Ishikawa (cell line): Measurements from ENCODE around the gene PXN.

Experiments
- CEBPB ChIP-seq: IDR thresholded peaks from 2 replicates; pipeline ENCODE4 v1.6.1; 2012
- CREB1 ChIP-seq: IDR thresholded peaks from 2 replicates; pipeline ENCODE4 v1.6.1; 2012; ENCODE audit warnings: low read depth
- EGR1 ChIP-seq: IDR thresholded peaks from 2 replicates; pipeline ENCODE4 v1.6.1; 2012
- EP300 ChIP-seq: IDR thresholded peaks from 2 replicates; pipeline ENCODE4 v1.6.1; 2012; ENCODE audit warnings: borderline replicate concordance
- FOXM1 ChIP-seq: IDR thresholded peaks from 2 replicates; pipeline ENCODE4 v1.6.1; 2012; ENCODE audit warnings: low read depth, borderline replicate concordance
- NFIC ChIP-seq: IDR thresholded peaks from 2 replicates; pipeline ENCODE4 v1.6.1; 2012
- RAD21 ChIP-seq: IDR thresholded peaks from 2 replicates; pipeline ENCODE4 v1.6.1; 2012; ENCODE audit warnings: low read depth
- TAF1 ChIP-seq: IDR thresholded peaks from 2 replicates; pipeline ENCODE4 v1.6.1; 2012; ENCODE audit warnings: low read depth, mild to moderate bottlenecking
- TCF12 ChIP-seq: IDR thresholded peaks from 2 replicates; pipeline ENCODE4 v1.6.1; 2012; ENCODE audit warnings: low read depth
- TEAD4 ChIP-seq: IDR thresholded peaks from 2 replicates; pipeline ENCODE4 v1.6.1; 2012
- YY1 ChIP-seq: IDR thresholded peaks from 2 replicates; pipeline ENCODE4 v1.6.1; 2012; ENCODE audit warnings: low read depth
- ZBTB7A ChIP-seq: IDR thresholded peaks from 2 replicates; pipeline ENCODE4 v1.6.1; 2012; ENCODE audit warnings: low read depth
- TF ChIP-seq, protein P1 (sequence below): IDR thresholded peaks from 2 replicates; pipeline ENCODE4 v1.6.1; 2012
- TF ChIP-seq, protein P2 (sequence below): IDR thresholded peaks from 2 replicates; pipeline ENCODE4 v1.6.1; 2012
- TF ChIP-seq, protein P3 (sequence below): IDR thresholded peaks from 2 replicates; pipeline ENCODE4 v1.6.1; 2012; ENCODE audit warnings: low read depth, mild to moderate bottlenecking

Gene PXN

DNA sequence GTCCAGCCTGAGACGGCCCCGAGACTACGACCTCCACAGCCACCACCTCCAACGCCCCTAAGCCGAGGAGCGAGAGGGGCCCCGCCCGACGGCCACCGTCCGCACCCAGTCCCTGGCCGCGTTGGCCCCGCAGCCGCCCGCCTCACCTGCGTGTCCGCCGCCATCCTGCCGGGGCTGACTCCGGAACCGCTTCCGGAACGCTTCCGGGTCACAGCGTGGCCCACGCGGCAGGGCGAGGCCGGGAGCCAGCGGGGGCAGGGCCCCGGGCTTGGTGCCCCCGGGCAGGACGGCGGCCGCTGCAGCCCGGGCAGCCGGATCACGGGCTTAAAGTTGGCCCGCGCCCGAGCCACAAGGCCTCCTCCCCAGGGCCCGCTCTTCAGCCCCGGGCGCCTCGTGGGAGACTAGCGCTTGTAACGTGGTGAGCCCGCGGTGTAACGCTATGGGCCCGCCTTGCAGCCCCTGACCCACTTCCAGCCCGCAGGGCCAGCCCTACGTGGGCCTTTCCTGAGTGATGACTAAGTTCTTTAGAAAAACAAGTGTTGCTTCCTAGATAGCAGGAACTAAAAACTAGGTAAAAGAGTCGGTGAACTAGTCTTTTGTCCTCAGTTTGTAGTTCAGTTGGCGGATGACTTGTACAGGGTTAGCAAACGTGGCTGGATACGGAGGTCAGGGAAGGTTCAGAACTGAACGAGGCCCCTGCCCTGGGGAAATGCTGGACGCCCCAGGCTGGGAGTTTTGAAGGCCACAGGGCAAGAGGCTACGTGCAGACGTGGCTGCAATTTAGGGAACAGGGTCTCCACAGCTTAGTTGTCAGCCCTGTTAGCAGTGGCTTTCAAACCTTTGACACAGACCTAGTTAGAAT is 70.8 kb downstream of the PXN start, which contains the start of gene GCN1:
Gene GCN1 (minus strand): TSS at position 182 of the 862 bp plus-strand sequence. CDS start 18 bp downstream, at position 164.
- no peak for TF ChIP-seq CEBPB
- 0 out of 2 replicates have a peak, but pooled peaks have one; percentile 32 for TF ChIP-seq ZBTB7A
- TF ChIP-seq, protein P1, sequence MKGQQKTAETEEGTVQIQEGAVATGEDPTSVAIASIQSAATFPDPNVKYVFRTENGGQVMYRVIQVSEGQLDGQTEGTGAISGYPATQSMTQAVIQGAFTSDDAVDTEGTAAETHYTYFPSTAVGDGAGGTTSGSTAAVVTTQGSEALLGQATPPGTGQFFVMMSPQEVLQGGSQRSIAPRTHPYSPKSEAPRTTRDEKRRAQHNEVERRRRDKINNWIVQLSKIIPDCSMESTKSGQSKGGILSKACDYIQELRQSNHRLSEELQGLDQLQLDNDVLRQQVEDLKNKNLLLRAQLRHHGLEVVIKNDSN: peak; percentile 61
- TF ChIP-seq, protein P2, sequence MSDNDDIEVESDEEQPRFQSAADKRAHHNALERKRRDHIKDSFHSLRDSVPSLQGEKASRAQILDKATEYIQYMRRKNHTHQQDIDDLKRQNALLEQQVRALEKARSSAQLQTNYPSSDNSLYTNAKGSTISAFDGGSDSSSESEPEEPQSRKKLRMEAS: peak; percentile 95
- TF ChIP-seq TAF1: peak; percentile 92
- TF ChIP-seq FOXM1: no peak
- peak; percentile 61 for TF ChIP-seq TCF12
- TF ChIP-seq, protein P3, sequence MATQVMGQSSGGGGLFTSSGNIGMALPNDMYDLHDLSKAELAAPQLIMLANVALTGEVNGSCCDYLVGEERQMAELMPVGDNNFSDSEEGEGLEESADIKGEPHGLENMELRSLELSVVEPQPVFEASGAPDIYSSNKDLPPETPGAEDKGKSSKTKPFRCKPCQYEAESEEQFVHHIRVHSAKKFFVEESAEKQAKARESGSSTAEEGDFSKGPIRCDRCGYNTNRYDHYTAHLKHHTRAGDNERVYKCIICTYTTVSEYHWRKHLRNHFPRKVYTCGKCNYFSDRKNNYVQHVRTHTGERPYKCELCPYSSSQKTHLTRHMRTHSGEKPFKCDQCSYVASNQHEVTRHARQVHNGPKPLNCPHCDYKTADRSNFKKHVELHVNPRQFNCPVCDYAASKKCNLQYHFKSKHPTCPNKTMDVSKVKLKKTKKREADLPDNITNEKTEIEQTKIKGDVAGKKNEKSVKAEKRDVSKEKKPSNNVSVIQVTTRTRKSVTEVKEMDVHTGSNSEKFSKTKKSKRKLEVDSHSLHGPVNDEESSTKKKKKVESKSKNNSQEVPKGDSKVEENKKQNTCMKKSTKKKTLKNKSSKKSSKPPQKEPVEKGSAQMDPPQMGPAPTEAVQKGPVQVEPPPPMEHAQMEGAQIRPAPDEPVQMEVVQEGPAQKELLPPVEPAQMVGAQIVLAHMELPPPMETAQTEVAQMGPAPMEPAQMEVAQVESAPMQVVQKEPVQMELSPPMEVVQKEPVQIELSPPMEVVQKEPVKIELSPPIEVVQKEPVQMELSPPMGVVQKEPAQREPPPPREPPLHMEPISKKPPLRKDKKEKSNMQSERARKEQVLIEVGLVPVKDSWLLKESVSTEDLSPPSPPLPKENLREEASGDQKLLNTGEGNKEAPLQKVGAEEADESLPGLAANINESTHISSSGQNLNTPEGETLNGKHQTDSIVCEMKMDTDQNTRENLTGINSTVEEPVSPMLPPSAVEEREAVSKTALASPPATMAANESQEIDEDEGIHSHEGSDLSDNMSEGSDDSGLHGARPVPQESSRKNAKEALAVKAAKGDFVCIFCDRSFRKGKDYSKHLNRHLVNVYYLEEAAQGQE: no peak
- TF ChIP-seq TEAD4: peak; percentile 26; the same call in 1 of the 2 replicates
- peak; percentile 83 for TF ChIP-seq EGR1
- TF ChIP-seq YY1: peak; percentile 95
- TF ChIP-seq EP300: peak; percentile 16; the same call in 1 of the 2 replicates
- TF ChIP-seq NFIC: peak; percentile 41

DNA sequence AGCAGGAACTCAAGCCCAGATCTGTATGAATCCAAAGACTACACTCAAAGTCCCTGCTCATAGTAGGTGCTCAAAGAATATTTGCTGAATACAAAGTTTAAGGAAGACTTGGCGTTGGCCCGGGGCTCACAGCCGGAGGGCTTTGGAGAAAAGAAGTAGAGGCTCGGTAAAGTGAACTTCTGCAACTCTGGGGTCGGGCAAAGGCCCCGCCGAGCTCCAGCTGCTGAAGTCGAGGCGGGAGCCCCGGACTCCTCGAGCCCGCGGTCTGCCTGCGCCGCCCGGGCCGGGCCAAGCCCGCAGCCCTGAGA is 71.3 kb downstream of the PXN start:
- no peak for TF ChIP-seq EP300
- TF ChIP-seq TAF1: no peak
- TF ChIP-seq CEBPB: no peak
- no peak for TF ChIP-seq CREB1
- TF ChIP-seq, protein P1: no peak
- TF ChIP-seq FOXM1: no peak
- TF ChIP-seq, protein P3: no peak
- no peak for TF ChIP-seq TCF12
- TF ChIP-seq ZBTB7A: no peak
- no peak for TF ChIP-seq YY1
- no peak for TF ChIP-seq EGR1
- TF ChIP-seq TEAD4: no peak
- TF ChIP-seq, protein P2: no peak
- TF ChIP-seq RAD21: no peak
- no peak for TF ChIP-seq NFIC

DNA sequence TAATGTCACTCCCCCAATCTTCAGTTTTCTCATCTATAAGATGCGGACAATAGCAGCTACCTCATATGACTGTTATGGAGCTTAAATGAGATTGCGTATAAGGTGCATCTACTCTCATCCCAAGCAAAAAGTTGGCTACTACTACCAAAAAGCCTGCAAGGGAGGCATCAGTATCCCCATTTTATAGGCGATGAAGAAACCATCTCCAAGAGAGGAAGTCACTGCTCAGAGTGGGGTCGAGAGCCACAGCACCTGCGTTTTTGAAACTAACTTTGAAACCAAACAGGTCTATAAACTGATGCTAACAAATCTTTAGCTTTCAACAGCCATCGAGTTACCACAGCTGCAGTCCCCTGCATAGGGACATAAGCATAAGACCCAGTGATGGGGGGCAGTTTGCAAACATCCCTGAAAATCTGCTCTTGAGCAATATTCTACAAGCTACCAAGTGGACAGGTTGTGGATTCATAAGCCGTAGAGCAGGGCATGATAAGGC is 74.5 kb downstream of the PXN start:
- TF ChIP-seq, protein P1: no peak
- TF ChIP-seq, protein P2: no peak
- no peak for TF ChIP-seq FOXM1
- TF ChIP-seq TAF1: no peak
- TF ChIP-seq CREB1: no peak
- TF ChIP-seq NFIC: no peak
- TF ChIP-seq RAD21: no peak
- no peak for TF ChIP-seq YY1
- TF ChIP-seq, protein P3: no peak
- no peak for TF ChIP-seq TCF12
- no peak for TF ChIP-seq EGR1
- no peak for TF ChIP-seq CEBPB
- no peak for TF ChIP-seq TEAD4
